NCI-H187 (cell line): ENCODE data around the gene CXCL6.

ENCODE experiments used
- DNase-seq, 2 experiments: peaks; one replicate each; lab custom pipeline; 2025; lab: John Stamatoyannopoulos, UW

CXCL6 gene

GRCh38 chr4:73836373-73837279 is at the start of gene CXCL6:
Gene CXCL6, plus strand, starts transcription at chr4:73836678. Its CDS starts 73 bp downstream, at chr4:73836751.
- DNase-seq = no peak

GRCh38 chr4:73788411-73788810 is 48.1 kb upstream of the CXCL6 start:
- DNase-seq = no peak

GRCh38 chr4:73798842-73799241 is 37.6 kb upstream of the CXCL6 start:
- no peak for DNase-seq

DNA sequence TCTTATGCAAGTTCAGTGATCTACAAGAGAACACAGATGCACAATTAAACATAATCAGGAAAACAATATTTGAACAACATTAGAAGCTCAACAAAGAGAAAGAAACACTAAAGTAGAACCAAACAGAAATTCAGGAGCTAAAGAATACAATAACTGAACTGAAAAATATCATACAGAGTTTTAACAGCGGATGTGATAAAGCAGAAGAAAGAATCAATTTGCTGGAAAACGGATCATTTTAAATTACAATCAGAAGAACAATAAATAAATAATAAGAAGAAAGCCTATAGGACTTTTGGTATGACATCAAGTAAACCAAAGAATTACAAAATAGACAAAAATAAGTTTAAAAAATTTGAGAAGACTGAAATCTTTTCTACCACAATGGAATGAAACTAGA is 36.3 kb upstream of the CXCL6 start:
- no peak for DNase-seq

DNA sequence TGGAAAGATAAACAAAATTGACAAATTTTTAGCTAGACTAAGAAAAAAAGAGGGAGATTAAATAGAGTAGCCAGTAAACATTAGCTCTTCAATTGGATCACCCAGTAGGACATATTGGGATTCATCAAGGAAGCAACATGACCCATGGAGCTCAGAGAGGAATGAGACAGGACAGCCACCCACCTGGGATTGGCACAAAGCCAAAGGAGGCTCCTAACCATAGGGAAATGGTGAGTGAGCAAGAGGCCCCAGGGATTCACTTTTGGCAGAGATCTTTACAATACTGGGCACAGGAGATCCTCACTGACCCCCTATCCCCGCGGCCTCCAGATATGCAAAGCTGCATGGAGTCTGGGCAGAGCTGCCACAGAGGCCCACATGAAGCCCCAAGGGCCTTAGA is 34.8 kb upstream of the CXCL6 start:
- DNase-seq = no peak

DNA sequence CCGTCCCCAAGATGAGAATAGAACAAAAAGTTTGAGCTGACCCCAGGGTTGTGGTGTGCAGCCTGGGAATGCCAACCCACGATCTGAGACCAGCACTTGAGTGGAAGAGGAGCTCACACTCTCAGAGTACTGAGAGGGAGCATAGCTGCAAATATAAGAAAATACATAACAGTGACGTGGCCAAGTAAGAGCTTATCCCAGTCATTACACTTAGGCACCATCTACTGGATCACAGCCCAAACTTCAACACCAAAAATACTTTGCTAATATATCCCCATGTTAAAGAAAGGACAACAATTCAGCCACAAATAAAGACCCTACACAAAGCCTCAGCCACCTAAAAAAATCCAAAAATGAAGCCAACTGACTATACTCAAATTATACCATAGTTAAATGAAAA is 33.3 kb upstream of the CXCL6 start:
- DNase-seq = no peak

DNA sequence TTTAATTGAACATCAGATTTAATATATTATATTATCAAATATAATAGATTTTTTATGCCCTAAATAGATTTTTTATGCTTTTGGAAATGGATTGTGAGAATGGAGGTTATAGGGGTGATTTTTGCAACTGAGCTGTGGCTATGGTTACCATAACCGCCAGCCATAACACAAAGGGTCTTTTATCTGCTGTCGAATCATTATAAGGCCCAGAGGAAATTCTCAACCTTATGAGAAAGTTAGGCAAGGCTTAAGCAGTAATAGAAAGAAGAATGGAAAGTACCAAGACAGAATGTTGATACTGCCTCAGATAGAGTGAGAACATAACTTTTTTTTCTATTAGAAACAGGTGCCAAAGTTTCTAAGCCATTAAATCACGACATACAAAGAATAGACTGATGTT is 26.3 kb upstream of the CXCL6 start:
- no peak for DNase-seq

GRCh38 chr4:73811841-73812240 is 24.6 kb upstream of the CXCL6 start:
- no peak for DNase-seq

DNA sequence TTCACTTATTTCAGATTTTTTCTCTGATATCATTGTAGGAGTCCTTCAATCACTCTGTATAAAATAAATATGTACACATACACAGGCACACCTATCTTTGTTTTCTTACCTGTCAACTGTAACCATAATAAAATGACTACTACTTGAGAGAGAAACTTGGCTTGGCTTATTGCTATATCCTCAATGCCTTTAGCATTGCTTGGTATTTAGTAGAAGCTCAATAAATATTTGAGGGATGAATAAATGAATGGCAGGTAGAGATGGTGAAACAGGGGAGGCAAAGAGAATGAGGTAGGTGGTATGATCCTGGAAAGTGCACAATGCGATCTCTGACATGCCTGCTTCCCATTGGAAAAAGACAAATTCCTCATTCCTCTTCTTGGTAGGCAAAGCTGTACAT is 21.8 kb upstream of the CXCL6 start:
- DNase-seq = no peak

DNA sequence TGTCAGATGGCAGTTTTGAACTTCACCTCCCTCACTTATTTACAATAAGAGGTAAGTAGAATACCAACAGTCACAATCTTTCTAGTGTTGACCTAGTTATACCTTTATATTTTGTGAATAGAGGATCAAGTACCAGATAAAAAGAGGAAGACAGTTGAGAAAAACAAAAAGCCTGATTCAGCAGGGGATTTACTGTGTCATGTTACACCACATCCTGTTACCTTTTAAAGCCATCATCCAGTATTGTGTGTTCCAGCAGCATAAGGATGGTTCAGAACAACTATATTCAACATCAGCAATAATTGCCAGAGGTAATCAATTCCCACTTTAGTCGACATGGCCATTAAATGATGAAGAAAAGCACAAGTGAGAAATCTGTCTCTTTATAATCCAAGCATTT is 21.3 kb upstream of the CXCL6 start:
- no peak for DNase-seq

DNA sequence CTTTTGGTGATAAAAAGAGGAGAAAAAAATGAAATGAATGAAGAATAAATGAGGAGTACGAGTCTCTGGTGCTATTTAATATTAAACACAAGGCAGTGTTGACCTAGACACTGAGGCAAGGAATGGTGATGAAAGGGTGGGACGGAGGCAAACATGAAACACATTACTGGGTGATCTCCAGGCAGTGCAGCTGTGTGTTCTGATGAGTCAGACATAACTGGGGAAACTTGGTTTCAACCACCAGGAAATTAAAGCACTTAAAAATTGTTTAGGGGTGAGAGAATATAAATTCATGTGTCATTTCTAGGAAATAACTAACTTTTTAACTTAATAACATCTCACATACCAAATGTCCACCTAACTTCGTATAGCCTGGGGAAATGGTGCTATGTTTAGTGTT is 19.7 kb upstream of the CXCL6 start:
- DNase-seq = no peak

- no peak for DNase-seq
Measured at GRCh38 chr4:73817341-73817740, 19.1 kb upstream of the CXCL6 start.

DNA sequence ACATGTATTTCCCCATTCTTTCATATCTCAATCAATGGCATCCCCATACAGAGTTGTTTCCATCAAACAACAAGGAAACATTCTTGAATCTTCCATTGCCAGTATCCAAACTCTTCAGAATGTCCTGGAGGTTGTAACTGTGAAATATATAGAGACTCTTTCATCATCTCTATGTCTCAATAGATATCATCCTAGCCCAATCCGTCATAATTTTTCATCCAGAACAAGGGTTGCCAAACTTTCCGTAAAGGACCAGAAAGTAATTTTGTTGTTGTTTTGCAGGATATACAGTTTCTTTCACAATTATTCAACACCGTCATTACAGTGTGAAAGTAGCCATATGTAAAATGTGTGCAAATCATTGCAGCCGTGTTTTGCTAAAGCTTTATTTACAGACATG is 15.2 kb upstream of the CXCL6 start:
- DNase-seq = no peak

DNA sequence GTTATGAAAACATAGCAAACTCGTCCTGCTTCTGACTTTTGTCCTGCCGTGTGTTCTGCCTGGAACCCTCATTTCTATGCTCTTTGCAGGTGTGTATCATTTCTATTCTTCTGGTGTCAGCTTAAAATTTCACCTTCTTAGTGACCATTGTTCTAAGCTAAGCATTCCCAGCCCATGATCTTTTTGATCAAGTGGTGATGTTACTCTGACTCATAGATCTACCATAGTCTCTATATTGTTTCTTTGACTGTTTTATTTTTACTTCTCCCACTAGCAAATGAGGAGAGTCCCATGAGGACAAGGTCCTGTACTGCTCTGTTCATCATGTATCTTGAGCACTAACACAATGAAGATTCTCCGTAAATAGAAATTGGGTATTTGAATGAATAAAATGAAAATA is 14.1 kb upstream of the CXCL6 start:
- DNase-seq = no peak

DNA sequence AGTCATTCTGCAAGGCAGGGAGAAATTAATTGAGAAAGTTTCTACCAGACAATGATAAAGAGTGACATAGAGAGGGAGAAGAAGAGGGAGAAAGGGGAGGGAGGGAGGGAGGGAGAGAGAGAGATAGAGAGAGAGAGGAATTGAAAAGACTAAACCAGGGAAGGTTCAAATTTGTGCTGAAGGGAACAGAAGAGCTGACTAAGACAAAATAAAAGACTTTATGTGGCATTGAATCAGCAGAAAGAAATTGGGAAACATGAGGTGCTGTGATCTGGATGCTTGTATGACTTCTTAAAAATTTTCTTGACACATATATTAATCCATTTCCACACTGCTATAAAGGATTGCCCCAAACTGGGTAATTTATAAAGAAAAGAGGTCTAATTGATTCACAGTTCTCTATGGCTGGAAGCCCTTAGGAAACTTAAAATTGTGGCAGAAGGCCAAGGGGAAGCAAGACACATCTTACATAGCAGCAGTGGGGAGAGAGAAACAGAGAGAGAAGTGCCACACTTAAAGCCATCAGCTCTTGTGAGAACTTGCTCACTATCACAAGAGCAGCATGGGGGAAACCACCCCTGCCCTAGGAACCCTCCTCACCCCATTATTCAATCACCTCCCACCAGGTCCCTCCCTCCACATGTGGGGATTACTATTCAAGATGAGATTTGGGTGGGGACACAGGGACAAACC is 13.5 kb upstream of the CXCL6 start:
- no peak for DNase-seq

DNA sequence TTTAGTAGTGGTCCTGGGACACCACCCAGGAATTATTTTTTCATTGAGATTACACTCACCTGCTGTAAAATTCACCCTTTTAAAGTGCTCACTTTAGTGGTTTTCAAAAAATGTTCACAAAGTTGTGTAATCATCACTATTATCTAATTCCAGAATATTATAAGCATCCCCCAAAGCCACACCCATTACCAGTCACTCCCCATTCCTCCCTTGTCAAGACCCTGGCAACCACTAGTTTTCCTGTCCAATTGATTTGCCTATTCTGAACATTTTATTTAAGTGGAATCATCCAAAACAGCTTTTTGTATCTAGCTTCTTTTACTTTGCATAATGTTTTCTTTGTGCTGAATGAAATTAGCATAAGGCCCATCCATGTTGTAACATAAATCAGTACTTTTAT is 12.7 kb upstream of the CXCL6 start:
- no peak for DNase-seq

DNA sequence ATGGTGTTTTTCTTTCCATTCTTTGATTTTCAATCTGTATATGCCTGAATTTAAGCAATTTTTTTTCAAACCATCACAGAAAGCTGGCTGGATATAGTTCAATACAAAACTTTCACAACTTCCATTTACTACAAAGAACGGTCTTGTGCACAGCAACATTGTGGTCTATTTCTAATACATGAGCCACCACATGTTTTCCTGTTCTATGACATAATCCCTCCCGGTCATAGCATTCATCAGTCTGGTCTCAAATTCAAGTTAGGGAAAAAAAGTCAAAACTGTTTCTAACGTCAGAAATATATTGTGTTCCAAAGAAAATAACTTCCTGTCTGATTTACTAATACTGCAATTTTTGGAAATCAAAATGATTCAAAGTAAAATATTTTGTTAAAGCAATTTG is 7.5 kb upstream of the CXCL6 start:
- DNase-seq = no peak

DNA sequence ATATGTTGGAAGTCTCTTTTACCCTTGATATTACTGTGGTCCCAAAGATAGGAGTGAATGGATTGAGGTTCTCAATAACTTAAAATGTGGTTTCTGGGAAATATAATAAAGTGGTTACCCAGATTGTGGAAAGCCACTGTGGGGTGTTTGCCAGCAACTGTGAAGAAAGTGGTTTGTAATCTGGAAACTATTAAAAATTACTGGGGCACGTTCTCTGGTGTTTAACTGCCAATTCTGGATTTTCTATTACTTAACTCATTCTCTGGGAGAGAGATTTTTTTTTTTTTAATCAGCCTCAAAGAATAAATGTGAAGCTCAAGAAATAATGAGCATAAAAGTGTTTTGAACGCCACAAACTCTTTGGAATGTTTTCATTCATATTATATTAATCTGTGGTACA is 4.9 kb upstream of the CXCL6 start:
- DNase-seq = no peak

- DNase-seq = no peak
Measured at GRCh38 chr4:73832651-73833237, 3.7 kb upstream of the CXCL6 start.

- DNase-seq = no peak
Measured at GRCh38 chr4:73839071-73839470, 2.6 kb downstream of the CXCL6 start.

DNA sequence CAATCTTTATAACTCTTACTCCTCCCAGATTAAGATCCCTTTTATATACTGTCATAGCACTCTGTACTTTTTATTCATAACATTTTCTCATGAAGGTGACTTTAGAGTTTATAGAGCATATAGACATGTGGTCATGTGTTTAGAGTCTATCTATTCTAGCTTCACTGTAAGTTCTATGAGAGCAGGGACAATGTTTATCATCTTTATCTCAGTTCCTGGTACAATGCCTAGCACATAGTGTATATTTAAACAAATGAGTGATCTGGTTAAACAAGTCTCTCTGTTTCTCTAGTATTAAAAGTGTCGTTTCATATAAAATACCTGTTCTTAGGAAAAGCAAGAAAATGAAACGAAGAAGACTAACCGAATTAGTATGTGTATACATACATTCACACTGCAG is 3.2 kb downstream of the CXCL6 start:
- no peak for DNase-seq

DNA sequence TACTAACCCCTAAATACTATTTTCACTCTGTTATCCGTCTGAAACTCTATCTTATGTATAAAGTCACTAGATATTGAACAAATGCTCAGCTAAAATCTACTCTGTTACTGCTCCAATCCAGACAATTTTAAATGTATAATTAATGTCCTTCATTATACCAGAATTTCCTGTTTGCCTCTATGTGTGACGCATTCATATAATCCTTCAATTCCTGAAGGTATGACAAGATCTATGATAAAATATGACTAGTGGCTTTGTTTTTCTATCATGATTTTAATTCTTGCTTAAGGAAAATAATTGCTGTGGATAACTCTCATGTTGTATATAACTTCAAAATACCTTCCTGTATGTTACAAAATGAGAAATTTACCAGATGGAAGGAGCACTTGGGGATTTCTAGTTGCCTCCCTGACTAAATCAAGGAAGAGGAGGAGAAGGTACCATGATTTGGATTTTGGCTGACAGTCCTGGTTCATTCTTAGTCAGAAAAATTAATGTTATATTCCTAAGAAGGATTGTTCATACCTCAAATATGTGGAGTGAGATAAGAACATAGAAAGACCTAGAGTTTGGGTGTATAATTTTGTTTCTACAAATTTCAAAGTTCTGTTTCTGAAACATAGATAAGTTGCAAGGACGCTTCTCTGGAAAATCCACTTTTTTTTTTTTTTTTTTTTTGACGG is 4.9 kb downstream of the CXCL6 start:
- DNase-seq = no peak

GRCh38 chr4:73842696-73843095 is 6.2 kb downstream of the CXCL6 start:
- no peak for DNase-seq
